ENCODE data around the gene UBL4B. TPM values are rescaled to one million over a fixed set of nuclear protein-coding genes. Genes with fewer than 3 reads are reported as not detected.

Gene UBL4B
- total RNA-seq, 1 experiment from 2014 or later = 0.07 TPM

- H3K79me2 ChIP-seq (ENCODE audit: low read length) = no peaks in the 10 kb centered on the region
- H3K9me3 ChIP-seq (ENCODE audit: low read length) = no peaks in the 10 kb centered on the region
- H3K27me3 ChIP-seq (ENCODE audit: low read length) = no peaks in the 10 kb centered on the region
- CTCF ChIA-PET = no interaction called here
- POLR2A ChIA-PET (ENCODE audit: unreplicated experiment) = no interaction called here
- ATAC-seq (no peak), DNase-seq (no peak)
- H2AFZ ChIP-seq (ENCODE audit: low read length) = no peak overlapping the region
- H3K4me3 ChIP-seq (ENCODE audit: low read length) = no peak overlapping the region
- no peak overlapping the region for H3K27ac ChIP-seq (ENCODE audit: low read length)
- no peaks in the 10 kb centered on the region for H3K9me2 ChIP-seq (replicated peaks; ENCODE audit: low read length)
- H3K4me2 ChIP-seq (ENCODE audit: low read length) = no peak overlapping the region
- no peak overlapping the region for H3K9ac ChIP-seq (ENCODE audit: low read length)
- TF ChIP-seq EZH2 (IDR thresholded peaks at IDR 0.05; ENCODE audit: low read length, unreplicated experiment) (no peak), EZH2phosphoT487 (IDR thresholded peaks at IDR 0.05; ENCODE audit: borderline replicate concordance, low read length) (no peak), CTCF (conservative IDR thresholded peaks at IDR 0.05; ENCODE audit: low read depth, low read length) (no peak)
- BruUV-seq (replicated peaks) = no TSS peak
- H3F3A ChIP-seq (ENCODE audit: low read length, unreplicated experiment) = no peaks in the 10 kb centered on the region
- no peaks in the 10 kb centered on the region for H3K36me3 ChIP-seq (ENCODE audit: low read depth, low read length)
- H4K20me1 ChIP-seq (ENCODE audit: low read length) = no peaks in the 10 kb centered on the region
- intact Hi-C loops (cut with micrococcal nuclease) = no loop called here
- no peaks in the 10 kb centered on the region for H3K4me1 ChIP-seq (ENCODE audit: insufficient read depth, low read length)
Measured at GRCh38 chr1:110083866-110084226, 28.4 kb upstream of the UBL4B start.

GRCh38 chr1:110084227-110085078 lies 27.8 kb upstream of the UBL4B start:
- Histone ChIP-seq H4K20me1 (ENCODE audit: low read length) (no peaks in the 10 kb centered on the region), H3K4me2 (ENCODE audit: low read length) (no peak overlapping the region), H3K4me3 (ENCODE audit: low read length) (no peak overlapping the region), H3K27ac (ENCODE audit: low read length) (no peak overlapping the region), H2AFZ (ENCODE audit: low read length) (no peak overlapping the region), H3K27me3 (ENCODE audit: low read length) (no peaks in the 10 kb centered on the region), H3K4me1 (ENCODE audit: insufficient read depth, low read length) (no peaks in the 10 kb centered on the region), H3K9me2 (replicated peaks; ENCODE audit: low read length) (no peaks in the 10 kb centered on the region), H3K9ac (ENCODE audit: low read length) (no peak overlapping the region), H3F3A (ENCODE audit: low read length, unreplicated experiment) (no peaks in the 10 kb centered on the region), H3K79me2 (ENCODE audit: low read length) (no peaks in the 10 kb centered on the region), H3K36me3 (ENCODE audit: low read depth, low read length) (no peaks in the 10 kb centered on the region), H3K9me3 (ENCODE audit: low read length) (no peaks in the 10 kb centered on the region)
- POLR2A ChIA-PET (ENCODE audit: unreplicated experiment) = no interaction called here
- no peak for DNase-seq
- TF ChIP-seq EZH2 (IDR thresholded peaks at IDR 0.05; ENCODE audit: low read length, unreplicated experiment) = no peak
- no TSS peak for BruUV-seq (replicated peaks)
- no peak for ATAC-seq
- intact Hi-C loops (cut with micrococcal nuclease) = loop anchor here (5.0 kb wide), 1 partner anchor 533 kb away; no protein-coding TSS in a partner anchor
- CTCF ChIA-PET = no interaction called here

GRCh38 chr1:110085671-110086070 lies 26.6 kb upstream of the UBL4B start:
- no peak overlapping the region for H3K9ac ChIP-seq (ENCODE audit: low read length)
- ChIA-PET CTCF (no interaction called here), POLR2A (ENCODE audit: unreplicated experiment) (no interaction called here)
- no peaks in the 10 kb centered on the region for H3K4me1 ChIP-seq (ENCODE audit: insufficient read depth, low read length)
- no peaks in the 10 kb centered on the region for H3K9me3 ChIP-seq (ENCODE audit: low read length)
- no peak overlapping the region for H3K27ac ChIP-seq (ENCODE audit: low read length)
- no peak for TF ChIP-seq EZH2phosphoT487 (IDR thresholded peaks at IDR 0.05; ENCODE audit: borderline replicate concordance, low read length)
- no peak for TF ChIP-seq CTCF (conservative IDR thresholded peaks at IDR 0.05; ENCODE audit: low read depth, low read length)
- no peak for TF ChIP-seq EZH2 (IDR thresholded peaks at IDR 0.05; ENCODE audit: low read length, unreplicated experiment)
- H3K4me3 ChIP-seq (ENCODE audit: low read length) = no peak overlapping the region
- H2AFZ ChIP-seq (ENCODE audit: low read length) = no peak overlapping the region
- no peaks in the 10 kb centered on the region for H3K79me2 ChIP-seq (ENCODE audit: low read length)
- DNase-seq = no peak
- no peaks in the 10 kb centered on the region for H3K9me2 ChIP-seq (replicated peaks; ENCODE audit: low read length)
- H3F3A ChIP-seq (ENCODE audit: low read length, unreplicated experiment) = no peaks in the 10 kb centered on the region
- no peak for ATAC-seq
- intact Hi-C loops (cut with micrococcal nuclease) = loop anchor here (5.0 kb wide), 1 partner anchor 532 kb away; no protein-coding TSS in a partner anchor
- no peaks in the 10 kb centered on the region for H3K36me3 ChIP-seq (ENCODE audit: low read depth, low read length)
- H3K4me2 ChIP-seq (ENCODE audit: low read length) = no peak overlapping the region
- no peaks in the 10 kb centered on the region for H3K27me3 ChIP-seq (ENCODE audit: low read length)
- no TSS peak for BruUV-seq (replicated peaks)
- H4K20me1 ChIP-seq (ENCODE audit: low read length) = no peaks in the 10 kb centered on the region
